Epithelial cell of esophagus (primary cell): ENCODE results near the gene PTPRO.
A peak's percentile ranks its signal among the peaks of the same experiment; 100 is the strongest.

Experiments used
- DNase-seq: peaks from one replicate; pipeline ENCODE4 v3.0.0; 2010; ENCODE audit warnings: low read depth
- H3K4me3 ChIP-seq: 2 replicates; pipeline ENCODE4 v1.5.1; 2011; ENCODE audit warnings: mild to moderate bottlenecking, low read length, control low read depth
- TF ChIP-seq, protein P1 (sequence below): IDR thresholded peaks from 2 replicates; pipeline ENCODE4 v1.5.1; 2011; ENCODE audit warnings: low read depth, mild to moderate bottlenecking, low read length, control low read depth, inconsistent platforms; ENCODE audit not compliant: insufficient read depth; ENCODE audit errors: missing control alignments

Gene PTPRO

DNA sequence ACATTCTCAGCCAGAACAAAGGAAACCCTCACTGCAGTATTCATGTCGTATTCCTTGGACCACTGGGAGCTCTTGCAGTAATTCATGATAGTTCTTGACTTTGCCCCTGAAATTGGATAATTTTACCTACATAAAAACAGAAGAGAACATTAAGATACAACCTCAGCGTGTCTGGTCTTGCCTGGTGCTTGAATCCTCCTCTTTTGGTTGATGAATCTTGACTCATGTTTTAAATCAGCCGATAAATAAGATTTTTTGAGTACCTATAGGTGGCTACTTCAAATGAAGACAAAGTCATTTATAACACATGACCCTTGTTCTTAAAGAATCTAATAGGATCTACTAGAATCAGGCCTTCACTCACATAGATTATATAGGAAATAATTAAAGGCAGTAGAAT is 221.0 kb downstream of the PTPRO start:
- TF ChIP-seq, protein P1, sequence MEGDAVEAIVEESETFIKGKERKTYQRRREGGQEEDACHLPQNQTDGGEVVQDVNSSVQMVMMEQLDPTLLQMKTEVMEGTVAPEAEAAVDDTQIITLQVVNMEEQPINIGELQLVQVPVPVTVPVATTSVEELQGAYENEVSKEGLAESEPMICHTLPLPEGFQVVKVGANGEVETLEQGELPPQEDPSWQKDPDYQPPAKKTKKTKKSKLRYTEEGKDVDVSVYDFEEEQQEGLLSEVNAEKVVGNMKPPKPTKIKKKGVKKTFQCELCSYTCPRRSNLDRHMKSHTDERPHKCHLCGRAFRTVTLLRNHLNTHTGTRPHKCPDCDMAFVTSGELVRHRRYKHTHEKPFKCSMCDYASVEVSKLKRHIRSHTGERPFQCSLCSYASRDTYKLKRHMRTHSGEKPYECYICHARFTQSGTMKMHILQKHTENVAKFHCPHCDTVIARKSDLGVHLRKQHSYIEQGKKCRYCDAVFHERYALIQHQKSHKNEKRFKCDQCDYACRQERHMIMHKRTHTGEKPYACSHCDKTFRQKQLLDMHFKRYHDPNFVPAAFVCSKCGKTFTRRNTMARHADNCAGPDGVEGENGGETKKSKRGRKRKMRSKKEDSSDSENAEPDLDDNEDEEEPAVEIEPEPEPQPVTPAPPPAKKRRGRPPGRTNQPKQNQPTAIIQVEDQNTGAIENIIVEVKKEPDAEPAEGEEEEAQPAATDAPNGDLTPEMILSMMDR, result no peak
- no peak overlapping the region for H3K4me3 ChIP-seq
- DNase-seq, result peak; percentile 51

GRCh38 chr12:15544589-15544988 is 222.3 kb downstream of the PTPRO start:
- DNase-seq, result no peak
- no peak overlapping the region for H3K4me3 ChIP-seq
- TF ChIP-seq, protein P1, result no peak

DNA sequence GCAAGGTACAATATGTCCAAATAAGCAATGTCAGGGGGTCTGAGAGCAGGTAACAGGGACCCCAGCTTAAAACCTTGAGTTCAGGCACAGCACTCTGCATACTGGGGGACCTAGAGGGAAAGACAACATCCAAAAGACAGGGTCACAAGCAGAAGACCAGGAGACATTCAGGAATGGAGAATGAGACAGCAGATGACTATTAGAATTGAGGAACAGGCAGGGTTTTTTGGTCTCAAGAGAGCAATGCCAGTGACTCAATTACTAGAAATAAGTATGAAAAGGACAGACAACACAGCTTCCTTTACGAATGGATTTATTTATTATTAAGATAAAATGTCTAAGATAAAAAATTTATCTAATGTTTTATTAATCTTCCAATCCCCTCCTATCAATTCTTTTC is 223.0 kb downstream of the PTPRO start:
- DNase-seq, result no peak
- TF ChIP-seq, protein P1, result no peak
- H3K4me3 ChIP-seq, result no peak overlapping the region

DNA sequence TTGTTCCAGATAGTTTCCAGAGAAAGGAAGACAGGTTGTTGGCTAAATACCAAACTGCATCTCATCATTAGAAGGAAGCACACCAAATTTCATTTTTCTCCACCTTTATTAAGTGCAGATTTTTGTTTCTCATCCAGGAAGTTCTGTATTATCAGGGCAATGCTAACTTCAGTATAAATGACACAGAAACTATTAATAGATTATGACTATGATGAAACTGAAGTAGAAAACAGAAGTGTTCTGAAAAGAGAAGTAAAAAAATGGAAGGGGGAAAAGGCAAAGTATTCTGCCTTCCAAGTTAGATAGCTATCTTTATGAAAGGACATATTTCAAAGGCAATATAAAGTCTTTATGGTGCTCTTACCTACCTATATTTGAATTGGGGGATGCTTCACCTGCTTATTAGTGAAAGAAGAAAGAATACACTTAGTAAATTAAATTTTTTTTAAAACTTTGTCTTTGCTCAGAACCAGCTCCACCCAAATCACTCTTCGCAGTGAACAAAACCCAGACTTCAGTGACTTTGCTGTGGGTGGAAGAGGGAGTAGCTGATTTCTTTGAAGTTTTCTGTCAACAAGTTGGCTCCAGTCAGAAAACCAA is 223.9 kb downstream of the PTPRO start:
- DNase-seq, result no peak
- H3K4me3 ChIP-seq, result no peak overlapping the region
- TF ChIP-seq, protein P1, result no peak

- H3K4me3 ChIP-seq, result no peak overlapping the region
- no peak for DNase-seq
These were observed 224.8 kb downstream of the PTPRO start for GRCh38 chr12:15547063-15547462.

GRCh38 chr12:15547691-15548090 is 225.4 kb downstream of the PTPRO start:
- DNase-seq, result no peak
- TF ChIP-seq, protein P1, result no peak
- no peak overlapping the region for H3K4me3 ChIP-seq

More at GRCh38 chr12:15547063-15547462, 224.8 kb downstream of the PTPRO start:
- TF ChIP-seq, protein P1, result no peak

DNA sequence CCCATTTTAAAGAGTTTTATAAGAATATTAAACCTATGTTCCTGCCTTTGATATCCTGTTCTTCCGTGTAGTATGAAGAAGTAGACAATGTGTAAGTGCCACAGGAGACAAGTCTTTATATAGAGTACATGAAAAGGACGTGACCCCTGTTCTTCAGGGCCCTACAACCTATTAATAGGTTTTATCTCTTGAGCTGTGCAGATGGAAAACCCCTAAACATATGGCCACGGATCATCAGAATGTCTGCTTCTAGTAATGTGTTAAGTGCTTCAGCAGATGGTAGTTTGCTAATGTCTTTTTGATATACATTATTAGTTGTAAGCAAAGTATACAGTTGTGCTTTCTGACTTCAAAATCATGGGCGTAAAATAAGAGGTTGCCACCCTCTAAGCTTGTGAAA is 228.5 kb downstream of the PTPRO start:
- DNase-seq, result no peak
- no peak overlapping the region for H3K4me3 ChIP-seq
- TF ChIP-seq, protein P1, result no peak
